Panc1 (cell line): ENCODE measurements around the gene C2orf76.
"Not testable (repeated sequence)": the region's sequence is repeated elsewhere in the genome, so short reads cannot be mapped to it uniquely, and the experiment has no call there.

Experiments
- CTCF ChIP-seq: fragments of 450-650 bp; IDR thresholded peaks from 2 replicates; pipeline ENCODE4 v1.5.1; 2017; ENCODE audit warnings: mild to moderate bottlenecking
- POLR2AphosphoS5 ChIP-seq: IDR thresholded peaks from 2 replicates; pipeline ENCODE4 v1.6.1; 2012; ENCODE audit warnings: mild to moderate bottlenecking, low read depth, low read length, moderate library complexity

DNA sequence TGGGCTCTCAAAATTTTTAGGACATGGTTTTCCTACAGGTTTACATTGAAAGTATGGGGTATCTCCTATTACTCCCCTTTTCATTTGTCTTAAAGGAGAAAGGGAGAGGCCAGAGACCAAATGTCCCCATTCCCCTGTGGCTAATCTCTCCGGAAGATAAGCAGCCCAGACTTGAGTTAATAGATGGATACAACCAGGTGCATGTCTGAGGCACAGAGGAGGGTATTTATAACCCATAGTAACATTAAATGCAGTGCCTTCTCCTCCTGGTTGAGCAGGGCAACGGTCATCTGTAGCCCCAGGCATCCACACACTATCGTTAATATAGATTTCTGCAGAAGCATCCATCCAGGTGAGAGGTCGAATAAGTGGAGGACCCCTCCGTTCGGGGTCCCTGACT is 9.8 kb upstream of the C2orf76 start:
- TF ChIP-seq POLR2AphosphoS5, CTCF: not testable (repeated sequence)
